Loucy (cell line): ENCODE data around the gene ROMO1.

Experiments used
- EZH2phosphoT487 ChIP-seq: fragments of 200-600 bp; IDR thresholded peaks from 2 replicates; pipeline ENCODE4 v1.6.1; 2018; ENCODE audit warnings: antibody characterized with exemption, mild to moderate bottlenecking, moderate library complexity, borderline replicate concordance
- TF ChIP-seq, protein P1 (sequence below): fragments of 200-600 bp; sonication (generic); conservative IDR thresholded peaks from 2 replicates; pipeline ENCODE4 v1.5.1; 2014; ENCODE audit warnings: mild to moderate bottlenecking, antibody characterized with exemption, low read length

DNA sequence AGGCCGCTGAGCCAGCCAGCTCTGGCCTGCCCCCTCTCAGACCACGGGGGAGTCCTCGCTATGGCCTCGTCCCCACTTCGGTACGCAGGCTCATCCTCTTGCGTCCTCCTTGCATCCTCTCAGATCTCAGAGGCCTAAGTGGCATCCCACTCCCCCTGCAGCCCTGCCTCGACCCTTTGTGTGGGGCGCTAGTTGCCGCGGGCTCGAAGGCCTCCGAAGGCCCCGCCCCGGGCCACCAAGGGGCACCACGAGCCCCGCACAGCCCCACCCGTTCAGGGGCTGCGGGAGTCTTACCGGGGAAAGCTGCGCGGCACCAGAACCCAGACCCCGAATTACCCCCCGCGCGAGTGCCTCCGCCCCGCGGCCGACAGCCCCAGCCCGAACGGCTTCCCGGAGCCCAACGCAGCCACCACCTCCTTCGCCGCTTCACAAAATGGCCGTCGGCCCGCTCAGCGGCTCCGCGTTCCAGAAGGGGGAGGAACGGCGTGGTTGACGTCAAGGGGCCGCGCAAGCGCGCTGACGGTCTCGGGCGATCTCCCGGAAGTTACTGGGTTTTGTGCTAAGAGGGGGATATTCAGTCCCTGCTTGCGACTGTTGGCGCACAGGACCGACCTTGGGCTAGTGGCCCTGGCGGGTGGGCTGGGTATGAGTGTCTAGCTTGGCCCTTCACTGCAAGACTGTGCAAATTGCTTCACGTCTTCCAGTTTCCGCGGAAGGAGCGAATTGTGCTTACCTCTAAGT, 34.6 kb upstream of the ROMO1 start, which contains the start of the genes CPNE1 and RBM12:
- TF ChIP-seq, protein P1, sequence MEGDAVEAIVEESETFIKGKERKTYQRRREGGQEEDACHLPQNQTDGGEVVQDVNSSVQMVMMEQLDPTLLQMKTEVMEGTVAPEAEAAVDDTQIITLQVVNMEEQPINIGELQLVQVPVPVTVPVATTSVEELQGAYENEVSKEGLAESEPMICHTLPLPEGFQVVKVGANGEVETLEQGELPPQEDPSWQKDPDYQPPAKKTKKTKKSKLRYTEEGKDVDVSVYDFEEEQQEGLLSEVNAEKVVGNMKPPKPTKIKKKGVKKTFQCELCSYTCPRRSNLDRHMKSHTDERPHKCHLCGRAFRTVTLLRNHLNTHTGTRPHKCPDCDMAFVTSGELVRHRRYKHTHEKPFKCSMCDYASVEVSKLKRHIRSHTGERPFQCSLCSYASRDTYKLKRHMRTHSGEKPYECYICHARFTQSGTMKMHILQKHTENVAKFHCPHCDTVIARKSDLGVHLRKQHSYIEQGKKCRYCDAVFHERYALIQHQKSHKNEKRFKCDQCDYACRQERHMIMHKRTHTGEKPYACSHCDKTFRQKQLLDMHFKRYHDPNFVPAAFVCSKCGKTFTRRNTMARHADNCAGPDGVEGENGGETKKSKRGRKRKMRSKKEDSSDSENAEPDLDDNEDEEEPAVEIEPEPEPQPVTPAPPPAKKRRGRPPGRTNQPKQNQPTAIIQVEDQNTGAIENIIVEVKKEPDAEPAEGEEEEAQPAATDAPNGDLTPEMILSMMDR: no peak
- TF ChIP-seq EZH2phosphoT487: no peak
